Measurements from ENCODE around the gene KIF16B. TPM values are rescaled to one million over a fixed set of nuclear protein-coding genes. Genes with fewer than 3 reads are reported as not detected.

KIF16B gene
- total RNA-seq, 1 experiment from 2014 or later, result 7.0 TPM

DNA sequence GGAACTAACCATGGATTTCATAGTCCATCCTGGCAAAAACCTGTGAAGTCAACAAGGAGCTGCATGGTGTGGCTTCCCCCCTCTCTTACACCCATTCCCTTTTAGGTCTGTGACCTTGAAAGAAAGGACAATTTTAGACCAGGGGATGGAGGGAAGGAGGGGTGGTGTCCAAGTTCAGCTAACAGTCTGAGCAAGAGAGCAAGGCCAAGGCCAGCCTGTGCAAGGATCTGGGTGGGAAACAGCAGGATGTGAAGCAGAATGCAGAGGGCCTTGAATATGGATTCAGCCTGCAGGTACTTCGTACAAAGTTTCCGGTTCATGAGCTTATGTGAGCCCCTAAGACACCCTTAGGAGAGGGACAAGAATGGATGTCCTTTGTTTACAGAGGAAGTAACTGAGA, 293.0 kb downstream of the KIF16B start:
- no peak for TF ChIP-seq POLR2AphosphoS5 (IDR thresholded peaks at IDR 0.05; ENCODE audit: low read depth, low read length)
- TF ChIP-seq, protein P1, sequence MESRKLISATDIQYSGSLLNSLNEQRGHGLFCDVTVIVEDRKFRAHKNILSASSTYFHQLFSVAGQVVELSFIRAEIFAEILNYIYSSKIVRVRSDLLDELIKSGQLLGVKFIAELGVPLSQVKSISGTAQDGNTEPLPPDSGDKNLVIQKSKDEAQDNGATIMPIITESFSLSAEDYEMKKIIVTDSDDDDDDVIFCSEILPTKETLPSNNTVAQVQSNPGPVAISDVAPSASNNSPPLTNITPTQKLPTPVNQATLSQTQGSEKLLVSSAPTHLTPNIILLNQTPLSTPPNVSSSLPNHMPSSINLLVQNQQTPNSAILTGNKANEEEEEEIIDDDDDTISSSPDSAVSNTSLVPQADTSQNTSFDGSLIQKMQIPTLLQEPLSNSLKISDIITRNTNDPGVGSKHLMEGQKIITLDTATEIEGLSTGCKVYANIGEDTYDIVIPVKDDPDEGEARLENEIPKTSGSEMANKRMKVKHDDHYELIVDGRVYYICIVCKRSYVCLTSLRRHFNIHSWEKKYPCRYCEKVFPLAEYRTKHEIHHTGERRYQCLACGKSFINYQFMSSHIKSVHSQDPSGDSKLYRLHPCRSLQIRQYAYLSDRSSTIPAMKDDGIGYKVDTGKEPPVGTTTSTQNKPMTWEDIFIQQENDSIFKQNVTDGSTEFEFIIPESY (IDR thresholded peaks at IDR 0.05; ENCODE audit: extremely low read depth, insufficient replicate concordance, low read length), result no peak
- no peak for TF ChIP-seq FOSL1 (IDR thresholded peaks at IDR 0.05; ENCODE audit: low read depth)
- TF ChIP-seq, protein P2, sequence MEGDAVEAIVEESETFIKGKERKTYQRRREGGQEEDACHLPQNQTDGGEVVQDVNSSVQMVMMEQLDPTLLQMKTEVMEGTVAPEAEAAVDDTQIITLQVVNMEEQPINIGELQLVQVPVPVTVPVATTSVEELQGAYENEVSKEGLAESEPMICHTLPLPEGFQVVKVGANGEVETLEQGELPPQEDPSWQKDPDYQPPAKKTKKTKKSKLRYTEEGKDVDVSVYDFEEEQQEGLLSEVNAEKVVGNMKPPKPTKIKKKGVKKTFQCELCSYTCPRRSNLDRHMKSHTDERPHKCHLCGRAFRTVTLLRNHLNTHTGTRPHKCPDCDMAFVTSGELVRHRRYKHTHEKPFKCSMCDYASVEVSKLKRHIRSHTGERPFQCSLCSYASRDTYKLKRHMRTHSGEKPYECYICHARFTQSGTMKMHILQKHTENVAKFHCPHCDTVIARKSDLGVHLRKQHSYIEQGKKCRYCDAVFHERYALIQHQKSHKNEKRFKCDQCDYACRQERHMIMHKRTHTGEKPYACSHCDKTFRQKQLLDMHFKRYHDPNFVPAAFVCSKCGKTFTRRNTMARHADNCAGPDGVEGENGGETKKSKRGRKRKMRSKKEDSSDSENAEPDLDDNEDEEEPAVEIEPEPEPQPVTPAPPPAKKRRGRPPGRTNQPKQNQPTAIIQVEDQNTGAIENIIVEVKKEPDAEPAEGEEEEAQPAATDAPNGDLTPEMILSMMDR (IDR thresholded peaks at IDR 0.05 in 2 of 3, conservative IDR thresholded peaks at IDR 0.05 in 1 of 3; ENCODE audit: borderline replicate concordance in 1 of 3, insufficient read depth in 1 of 3, low read depth in 2 of 3, low read length in 2 of 3), result no peak
- no peak for TF ChIP-seq ZNF274 (IDR thresholded peaks at IDR 0.05; ENCODE audit: low read depth, low read length)
- TF ChIP-seq ZFX (IDR thresholded peaks at IDR 0.05), result no peak
- no peak for TF ChIP-seq SIN3A (IDR thresholded peaks at IDR 0.05; ENCODE audit: low read depth)
- TF ChIP-seq ATF3 (IDR thresholded peaks at IDR 0.05), result no peak
- TF ChIP-seq JUND (IDR thresholded peaks at IDR 0.05), result no peak
- no peak overlapping the region for H3K27ac ChIP-seq (ENCODE audit: low read depth, low read length)
- ChIA-PET CTCF (no interaction called here), RAD21 (ENCODE audit: low non-redundant PET in 1 of 2, low total read pairs in 2 of 2, uncharacterized antibody in 2 of 2, unreplicated experiment in 2 of 2) (no interaction called here), POLR2A (no interaction called here)
- no peaks in the 10 kb centered on the region for H3K9me2 ChIP-seq (ENCODE audit: insufficient read depth)
- H3K79me2 ChIP-seq (ENCODE audit: insufficient read depth, low read length), result no peaks in the 10 kb centered on the region
- H3K27me3 ChIP-seq (ENCODE audit: insufficient read depth, low read length), result no peaks in the 10 kb centered on the region
- no peak overlapping the region for H2AFZ ChIP-seq (ENCODE audit: low read depth, low read length, poor library complexity, severe bottlenecking)
- no peaks in the 10 kb centered on the region for H4K20me1 ChIP-seq (ENCODE audit: insufficient read depth)
- ATAC-seq (no peak), DNase-seq (ENCODE audit: low read depth, low spot score) (no peak)
- H3K4me2 ChIP-seq (ENCODE audit: low read length), result no peak overlapping the region
- no peak overlapping the region for H3K4me3 ChIP-seq (replicated peaks in 1 of 2; ENCODE audit: low read depth in 1 of 2, low read length in 2 of 2)
- intact Hi-C loops (cut with micrococcal nuclease), result loop anchor here (10.0 kb wide), 1 partner anchor 195 kb away; no protein-coding TSS in a partner anchor
- no peaks in the 10 kb centered on the region for H3K36me3 ChIP-seq (ENCODE audit: control insufficient read depth in 1 of 2, insufficient read depth in 2 of 2, low read length in 2 of 2)
- no peaks in the 10 kb centered on the region for H3K4me1 ChIP-seq (ENCODE audit: control insufficient read depth in 1 of 2, insufficient read depth in 2 of 2, low read length in 2 of 2)
- no TSS peak for BruUV-seq (replicated peaks)
- no peaks in the 10 kb centered on the region for H3K9me3 ChIP-seq (ENCODE audit: control insufficient read depth in 1 of 2, insufficient read depth in 1 of 2, low read depth in 1 of 2, low read length in 2 of 2)
- no peak overlapping the region for H3K9ac ChIP-seq (ENCODE audit: low read length)
